Measurements from ENCODE around the gene PISD.

Gene PISD

GRCh38 chr22:31626427-31627150, 35.4 kb downstream of the PISD start:
- in situ Hi-C loops (cut with MboI; ENCODE audit: low sequenced_read_pairs): no loop called here

GRCh38 chr22:31625661-31626426, 36.2 kb downstream of the PISD start:
- in situ Hi-C loops (cut with MboI; ENCODE audit: low sequenced_read_pairs): no loop called here

- in situ Hi-C loops (cut with MboI; ENCODE audit: low sequenced_read_pairs): no loop called here
Observed at GRCh38 chr22:31625257-31625640, 36.8 kb downstream of the PISD start.

GRCh38 chr22:31623592-31624304, 38.3 kb downstream of the PISD start:
- in situ Hi-C loops (cut with MboI; ENCODE audit: low sequenced_read_pairs): no loop called here

- in situ Hi-C loops (cut with MboI; ENCODE audit: low sequenced_read_pairs): no loop called here
Observed at GRCh38 chr22:31622980-31623379, 39.0 kb downstream of the PISD start.

- in situ Hi-C loops (cut with MboI; ENCODE audit: low sequenced_read_pairs): no loop called here
Observed at GRCh38 chr22:31621507-31622124, 40.4 kb downstream of the PISD start.

GRCh38 chr22:31620756-31621480, 41.1 kb downstream of the PISD start:
- in situ Hi-C loops (cut with MboI; ENCODE audit: low sequenced_read_pairs): no loop called here

GRCh38 chr22:31619611-31620300, 42.3 kb downstream of the PISD start:
- in situ Hi-C loops (cut with MboI; ENCODE audit: low sequenced_read_pairs): no loop called here

- in situ Hi-C loops (cut with MboI; ENCODE audit: low sequenced_read_pairs): no loop called here
Observed at GRCh38 chr22:31618471-31619176, 43.4 kb downstream of the PISD start.

GRCh38 chr22:31618057-31618456, 44.0 kb downstream of the PISD start:
- in situ Hi-C loops (cut with MboI; ENCODE audit: low sequenced_read_pairs): no loop called here

- in situ Hi-C loops (cut with MboI; ENCODE audit: low sequenced_read_pairs): no loop called here
Observed at GRCh38 chr22:31616315-31616980, 45.6 kb downstream of the PISD start.

- in situ Hi-C loops (cut with MboI; ENCODE audit: low sequenced_read_pairs): no loop called here
Observed at GRCh38 chr22:31615940-31616314, 46.1 kb downstream of the PISD start.

GRCh38 chr22:31615491-31615860, 46.5 kb downstream of the PISD start:
- in situ Hi-C loops (cut with MboI; ENCODE audit: low sequenced_read_pairs): no loop called here

- in situ Hi-C loops (cut with MboI; ENCODE audit: low sequenced_read_pairs): no loop called here
Observed at GRCh38 chr22:31614781-31615490, 47.1 kb downstream of the PISD start.

GRCh38 chr22:31613904-31614296, 48.1 kb downstream of the PISD start:
- in situ Hi-C loops (cut with MboI; ENCODE audit: low sequenced_read_pairs): no loop called here

- in situ Hi-C loops (cut with MboI; ENCODE audit: low sequenced_read_pairs): no loop called here
Observed at GRCh38 chr22:31613286-31613903, 48.6 kb downstream of the PISD start.

GRCh38 chr22:31612891-31613285, 49.1 kb downstream of the PISD start:
- in situ Hi-C loops (cut with MboI; ENCODE audit: low sequenced_read_pairs): no loop called here
